Measurements from ENCODE around the gene ZNF146.
"Not testable (repeated sequence)": the region's sequence is repeated elsewhere in the genome, so short reads cannot be mapped to it uniquely, and the experiment has no call there.

GRCh38 chr19:36173846-36174245, 41.1 kb upstream of the ZNF146 start:
- not testable (repeated sequence) for TF ChIP-seq EZH2phosphoT487 (IDR thresholded peaks at IDR 0.05; ENCODE audit: low read depth)
- TF ChIP-seq, protein P1, sequence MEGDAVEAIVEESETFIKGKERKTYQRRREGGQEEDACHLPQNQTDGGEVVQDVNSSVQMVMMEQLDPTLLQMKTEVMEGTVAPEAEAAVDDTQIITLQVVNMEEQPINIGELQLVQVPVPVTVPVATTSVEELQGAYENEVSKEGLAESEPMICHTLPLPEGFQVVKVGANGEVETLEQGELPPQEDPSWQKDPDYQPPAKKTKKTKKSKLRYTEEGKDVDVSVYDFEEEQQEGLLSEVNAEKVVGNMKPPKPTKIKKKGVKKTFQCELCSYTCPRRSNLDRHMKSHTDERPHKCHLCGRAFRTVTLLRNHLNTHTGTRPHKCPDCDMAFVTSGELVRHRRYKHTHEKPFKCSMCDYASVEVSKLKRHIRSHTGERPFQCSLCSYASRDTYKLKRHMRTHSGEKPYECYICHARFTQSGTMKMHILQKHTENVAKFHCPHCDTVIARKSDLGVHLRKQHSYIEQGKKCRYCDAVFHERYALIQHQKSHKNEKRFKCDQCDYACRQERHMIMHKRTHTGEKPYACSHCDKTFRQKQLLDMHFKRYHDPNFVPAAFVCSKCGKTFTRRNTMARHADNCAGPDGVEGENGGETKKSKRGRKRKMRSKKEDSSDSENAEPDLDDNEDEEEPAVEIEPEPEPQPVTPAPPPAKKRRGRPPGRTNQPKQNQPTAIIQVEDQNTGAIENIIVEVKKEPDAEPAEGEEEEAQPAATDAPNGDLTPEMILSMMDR (IDR thresholded peaks at IDR 0.05; ENCODE audit: low read depth, low read length), result not testable (repeated sequence)

Data from OCI-LY3 (cell line).